Measurements from ENCODE around the gene LCA5. TPM values are rescaled to one million over a fixed set of nuclear protein-coding genes. Genes with fewer than 3 reads are reported as not detected.
A peak's percentile ranks its signal among the peaks of the same experiment; 100 is the strongest.

LCA5 gene
- total RNA-seq, 3 donors from 2014 or later = 8.0 to 15.2 (median 8.2) TPM

DNA sequence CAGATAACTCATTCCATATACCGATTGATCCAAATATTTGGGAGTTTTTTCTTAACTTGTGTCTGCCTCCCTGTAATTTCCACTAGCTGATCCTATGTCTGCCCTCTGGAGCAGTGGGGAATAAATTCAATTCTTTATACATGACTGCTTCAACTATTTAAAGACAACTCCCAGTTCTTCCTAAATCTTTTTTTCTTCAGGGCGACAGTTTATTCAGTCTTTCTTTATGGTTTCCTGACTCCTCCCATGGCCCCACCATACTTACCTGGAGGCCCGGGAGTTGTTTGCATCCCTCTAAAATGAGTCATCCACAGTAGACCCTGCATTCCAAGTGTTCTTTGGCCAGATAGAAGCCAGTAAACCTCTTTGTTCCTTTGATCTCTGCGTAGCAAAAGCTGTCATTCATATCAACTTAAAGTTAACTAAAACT lies 73.6 kb downstream of the LCA5 start:
- Histone ChIP-seq H3K27me3 (no peaks in the 10 kb centered on the region), H3K36me3 (no peaks in the 10 kb centered on the region), H3K4me1 (peaks cover 0 to 8% of the 10 kb centered on the region in 2 donors), H3K9me3 (no peaks in the 10 kb centered on the region), H3K27ac (no peak overlapping the region), H3K4me3 (no peak overlapping the region)
- DNase-seq (ENCODE audit: low spot score in 2 of 2) = no peak
- intact Hi-C loops (cut with DNase I; ENCODE audit: low total_unique reads) = loop anchor here (2.0 kb wide), 1 partner anchor 65 kb away; no protein-coding TSS in a partner anchor
- TF ChIP-seq CTCF (IDR thresholded peaks at IDR 0.05) (no peak), POLR2AphosphoS5 (IDR thresholded peaks at IDR 0.05) (no peak)

GRCh38 chr6:79461205-79461604 lies 76.0 kb downstream of the LCA5 start:
- Histone ChIP-seq H3K27ac (peak overlapping the region; percentile 56 to 60), H3K27me3 (no peaks in the 10 kb centered on the region), H3K4me1 (peaks cover 0 to 8% of the 10 kb centered on the region in 2 donors), H3K4me3 (no peak overlapping the region), H3K9me3 (no peaks in the 10 kb centered on the region), H3K36me3 (no peaks in the 10 kb centered on the region)
- no peak for TF ChIP-seq CTCF (IDR thresholded peaks at IDR 0.05)
- DNase-seq (ENCODE audit: low spot score in 2 of 2) = peak in 1 of 2 donors; percentile 50
- intact Hi-C loops (cut with DNase I; ENCODE audit: low total_unique reads) = no loop called here

DNA sequence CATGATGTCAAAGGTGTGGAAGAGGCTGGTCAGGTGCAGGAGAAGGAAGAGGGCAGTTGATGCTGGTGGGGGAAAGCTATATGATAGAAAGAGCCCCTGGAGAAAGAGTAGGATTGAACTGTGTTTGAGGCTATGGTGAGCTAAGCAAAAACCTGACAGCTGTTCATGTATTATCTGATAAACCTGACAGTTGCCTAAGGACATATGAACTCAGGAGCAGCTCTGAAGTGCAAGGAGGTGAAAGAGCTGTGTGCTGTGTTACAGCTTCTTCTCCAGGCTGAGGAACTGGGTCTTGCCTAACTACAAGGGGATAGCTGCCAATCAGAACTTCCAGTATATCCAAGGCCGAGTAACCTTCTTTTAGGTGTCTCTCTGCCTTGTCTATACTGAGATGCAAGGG lies 81.8 kb downstream of the LCA5 start:
- H3K36me3 ChIP-seq = no peaks in the 10 kb centered on the region
- TF ChIP-seq POLR2AphosphoS5 (IDR thresholded peaks at IDR 0.05) (no peak), CTCF (IDR thresholded peaks at IDR 0.05) (no peak), POLR2A (IDR thresholded peaks at IDR 0.05) (no peak)
- H3K4me3 ChIP-seq = no peak overlapping the region
- DNase-seq (ENCODE audit: low spot score in 2 of 2) = no peak
- peaks cover 0 to 6% of the 10 kb centered on the region in 2 donors for H3K4me1 ChIP-seq
- no peaks in the 10 kb centered on the region for H3K27me3 ChIP-seq
- intact Hi-C loops (cut with DNase I; ENCODE audit: low total_unique reads) = no loop called here
- H3K9me3 ChIP-seq = no peaks in the 10 kb centered on the region
- no peak overlapping the region for H3K27ac ChIP-seq

GRCh38 chr6:79453558-79454042 lies 83.6 kb downstream of the LCA5 start:
- H3K27ac ChIP-seq = peak overlapping the region; percentile 63 to 70
- peaks cover 0 to 6% of the 10 kb centered on the region in 2 donors for H3K4me1 ChIP-seq

GRCh38 chr6:79450984-79451383 lies 86.2 kb downstream of the LCA5 start:
- H3K4me3 ChIP-seq = no peak overlapping the region
- no peaks in the 10 kb centered on the region for H3K27me3 ChIP-seq
- no peaks in the 10 kb centered on the region for H3K9me3 ChIP-seq
- intact Hi-C loops (cut with DNase I; ENCODE audit: low total_unique reads) = no loop called here
- H3K36me3 ChIP-seq = no peaks in the 10 kb centered on the region
- no peak overlapping the region for H3K27ac ChIP-seq
- TF ChIP-seq POLR2AphosphoS5 (IDR thresholded peaks at IDR 0.05) (no peak), CTCF (IDR thresholded peaks at IDR 0.05) (no peak), POLR2A (IDR thresholded peaks at IDR 0.05) (no peak)
- DNase-seq (ENCODE audit: low spot score in 2 of 2) = no peak
- H3K4me1 ChIP-seq = peaks cover 0 to 6% of the 10 kb centered on the region in 2 donors

More at GRCh38 chr6:79453558-79454042, 83.6 kb downstream of the LCA5 start:
- Histone ChIP-seq H3K27me3 (no peaks in the 10 kb centered on the region), H3K36me3 (no peaks in the 10 kb centered on the region), H3K9me3 (no peaks in the 10 kb centered on the region), H3K4me3 (no peak overlapping the region)
- DNase-seq (ENCODE audit: low spot score in 2 of 2) = peak in 1 of 2 donors; percentile 69
- intact Hi-C loops (cut with DNase I; ENCODE audit: low total_unique reads) = no loop called here
- no peak for TF ChIP-seq CTCF (IDR thresholded peaks at IDR 0.05)
- TF ChIP-seq POLR2AphosphoS5 (IDR thresholded peaks at IDR 0.05) = peak in 1 of 3 donors; percentile 70
- no peak for TF ChIP-seq POLR2A (IDR thresholded peaks at IDR 0.05)
